CD4-positive, alpha-beta T cell (primary cell): ENCODE results near the gene HOXA3. TPM values are rescaled to one million over a fixed set of nuclear protein-coding genes. Genes with fewer than 3 reads are reported as not detected.

Source experiments
- ATAC-seq: fragments of 200-7000 bp; cut with Tn5 transposase; one replicate; pipeline ENCODE4 v1.10.0; 2022; ENCODE audit warnings: mild to moderate bottlenecking; ENCODE audit not compliant: poor library complexity
- CTCF ChIA-PET: fragments of 350-600 bp; sonication (Branson Sonifier 250); formaldehyde crosslinking; loops from one replicate; lab custom pipeline; 2021; ENCODE audit warnings: antibody characterized with exemption, inconsistent platforms; lab: Charles Lee
- POLR2A ChIA-PET: fragments of 350-600 bp; sonication (Branson Sonifier 250); formaldehyde crosslinking; loops from one replicate; lab custom pipeline; 2021; ENCODE audit warnings: antibody characterized with exemption, inconsistent platforms; lab: Charles Lee
- DNase-seq, 14 experiments: peaks; one replicate each; pipeline ENCODE4 v3.0.0-alpha.2; 2013 to 2020; ENCODE audit warnings: mixed read lengths in 2 of 14
- H3K27ac ChIP-seq, 2 donors: one replicate each; pipeline versions ENCODE4 v1.5.1 to v1.7.0; 2013; ENCODE audit warnings: low read length in 2 of 2, low read depth in 1 of 2, mild to moderate bottlenecking in 1 of 2
- H3K27me3 ChIP-seq, 2 experiments: 1 replicate in 1 of 2; 2 replicates in 1 of 2; pipeline versions ENCODE4 v1.6.1 to v1.7.0; 2013; ENCODE audit warnings: low read length in 2 of 2, control low read depth in 1 of 2, mild to moderate bottlenecking in 1 of 2, moderate library complexity in 1 of 2; ENCODE audit not compliant: insufficient read depth in 2 of 2, control insufficient read depth in 1 of 2
- H3K36me3 ChIP-seq: one replicate; pipeline ENCODE4 v1.6.1; 2013; ENCODE audit warnings: low read length, control low read depth; ENCODE audit not compliant: insufficient read depth
- H3K4me1 ChIP-seq: one replicate; pipeline ENCODE4 v1.6.1; 2013; ENCODE audit warnings: low read length, control low read depth; ENCODE audit not compliant: insufficient read depth
- H3K4me3 ChIP-seq: one replicate; pipeline ENCODE4 v1.5.1; 2013; ENCODE audit warnings: mild to moderate bottlenecking, low read length, moderate library complexity
- H3K9me3 ChIP-seq, 2 experiments: 1 replicate in 1 of 2; 2 replicates in 1 of 2; pipeline versions ENCODE4 v1.6.1 to v1.7.0; 2013; ENCODE audit warnings: low read length in 2 of 2, mild to moderate bottlenecking in 2 of 2, control low read depth in 1 of 2, moderate library complexity in 1 of 2; ENCODE audit not compliant: control insufficient read depth in 1 of 2, insufficient read depth in 1 of 2
- H3K27ac Mint-ChIP-seq: one replicate; pipeline ENCODE4 v1.8.0; 2020; ENCODE audit warnings: mixed read lengths
- H3K27me3 Mint-ChIP-seq: one replicate; pipeline ENCODE4 v1.8.0; 2021; ENCODE audit warnings: mixed read lengths
- H3K36me3 Mint-ChIP-seq: one replicate; pipeline ENCODE4 v1.8.0; 2021; ENCODE audit warnings: low read depth, mixed read lengths
- H3K4me1 Mint-ChIP-seq: one replicate; pipeline ENCODE4 v1.8.0; 2021; ENCODE audit warnings: low read depth, mixed read lengths
- H3K4me3 Mint-ChIP-seq: one replicate; pipeline ENCODE4 v1.8.0; 2020; ENCODE audit warnings: mild to moderate bottlenecking, mixed read lengths
- H3K9me3 Mint-ChIP-seq: one replicate; pipeline ENCODE4 v1.8.0; 2020; ENCODE audit warnings: mixed read lengths
- CTCF ChIP-seq: fragments of 200-600 bp; IDR thresholded peaks from one replicate; pipeline ENCODE4 v1.8.0; 2022; ENCODE audit warnings: antibody characterized with exemption, mild to moderate bottlenecking
- intact Hi-C, 2 experiments: fragments of 100-400 bp; cut with DNase I in 1 of 2; cut with micrococcal nuclease in 1 of 2; formaldehyde crosslinking; loops; one replicate each; pipeline versions ENCODE4 v1.15.1 to v1.9.0; 2023 to 2025; cut with DNase I, micrococcal nuclease
- total RNA-seq, 174 experiments: library from RNA in 2 of 174; stranded (reverse) in 2 of 174; gene quantifications; one replicate each; pipeline ENCODE4 v1.2.3 and lab custom pipeline; 2021 to 2026

The HOXA3 gene
- total RNA-seq, 2 experiments from 2014 or later, result not detected

GRCh38 chr7:27149842-27150567 is 2.4 kb downstream of the HOXA3 start:
- H3K4me1 Mint-ChIP-seq, result peaks cover 43% of the 10 kb centered on the region
- DNase-seq (no peak), ATAC-seq (no peak)
- Histone ChIP-seq H3K27ac (no peak overlapping the region), H3K4me1 (peaks cover 53% of the 10 kb centered on the region), H3K36me3 (no peaks in the 10 kb centered on the region), H3K27me3 (peaks cover 86 to 95% of the 10 kb centered on the region in 2 experiments), H3K9me3 (peaks cover 0 to 64% of the 10 kb centered on the region in 2 experiments), H3K4me3 (no peak overlapping the region)
- no peaks in the 10 kb centered on the region for H3K9me3 Mint-ChIP-seq
- intact Hi-C loops, result loop anchor here (2.0 to 5.0 kb wide), 3 partner anchors 19 to 47 kb away; partner anchors contain the start of gene HOXA11 (in 1 of the 2)
- no peak overlapping the region for H3K4me3 Mint-ChIP-seq
- peaks cover 93% of the 10 kb centered on the region for H3K27me3 Mint-ChIP-seq
- H3K36me3 Mint-ChIP-seq, result no peaks in the 10 kb centered on the region
- no peak overlapping the region for H3K27ac Mint-ChIP-seq
- CTCF ChIA-PET, result interaction anchor here (0.6 to 4.0 kb wide), 25 partner anchors 9 to 1290 kb away, joined by 3 to 51 read pairs (median 3); partner anchors contain the start of gene HOXA9
- no peak for TF ChIP-seq CTCF
- POLR2A ChIA-PET, result interaction anchor here (0.6 to 1.5 kb wide), 2 partner anchors 11 to 43 kb away, joined by 4 to 5 read pairs; no protein-coding TSS in a partner anchor

GRCh38 chr7:27148756-27149641 is 3.4 kb downstream of the HOXA3 start:
- Histone ChIP-seq H3K9me3 (peaks cover 0 to 62% of the 10 kb centered on the region in 2 experiments), H3K4me3 (no peak overlapping the region), H3K36me3 (no peaks in the 10 kb centered on the region), H3K27me3 (peaks cover 81 to 87% of the 10 kb centered on the region in 2 experiments), H3K27ac (no peak overlapping the region), H3K4me1 (peaks cover 43% of the 10 kb centered on the region)
- DNase-seq (no peak), ATAC-seq (no peak)
- no peak for TF ChIP-seq CTCF
- Mint-ChIP-seq H3K27me3 (peaks cover 89% of the 10 kb centered on the region), H3K36me3 (no peaks in the 10 kb centered on the region), H3K4me1 (peaks cover 33% of the 10 kb centered on the region), H3K9me3 (no peaks in the 10 kb centered on the region), H3K4me3 (no peak overlapping the region), H3K27ac (no peak overlapping the region)
- intact Hi-C loops, result no loop called here
- POLR2A ChIA-PET, result interaction anchor here (1.1 kb wide), 2 partner anchors 13 to 35 kb away, joined by 3 read pairs; no protein-coding TSS in a partner anchor
- CTCF ChIA-PET, result interaction anchor here (1.8 to 4.0 kb wide), 3 partner anchors 13 to 780 kb away, joined by 4 to 51 read pairs (median 10); no protein-coding TSS in a partner anchor

GRCh38 chr7:27148031-27148755 is 4.2 kb downstream of the HOXA3 start:
- H3K4me3 Mint-ChIP-seq, result peak overlapping the region; percentile 65
- Histone ChIP-seq H3K9me3 (peaks cover 0 to 61% of the 10 kb centered on the region in 2 experiments), H3K27me3 (peaks cover 73 to 86% of the 10 kb centered on the region in 2 experiments), H3K4me3 (no peak overlapping the region), H3K4me1 (peaks cover 42% of the 10 kb centered on the region), H3K27ac (no peak overlapping the region), H3K36me3 (no peaks in the 10 kb centered on the region)
- no peak for TF ChIP-seq CTCF
- peaks cover 83% of the 10 kb centered on the region for H3K27me3 Mint-ChIP-seq
- ATAC-seq (no peak), DNase-seq (peak in 1 of 14 experiments; percentile 32)
- intact Hi-C loops, result no loop called here
- H3K36me3 Mint-ChIP-seq, result no peaks in the 10 kb centered on the region
- H3K9me3 Mint-ChIP-seq, result no peaks in the 10 kb centered on the region
- ChIA-PET CTCF (interaction anchor here (1.8 to 4.0 kb wide), 2 partner anchors 14 to 779 kb away, joined by 4 to 51 read pairs; no protein-coding TSS in a partner anchor), POLR2A (interaction anchor here (0.9 to 1.1 kb wide), 3 partner anchors 14 to 35 kb away, joined by 3 read pairs; no protein-coding TSS in a partner anchor)
- H3K27ac Mint-ChIP-seq, result no peak overlapping the region
- peaks cover 32% of the 10 kb centered on the region for H3K4me1 Mint-ChIP-seq
